Measurements from ENCODE around the gene AIG1. TPM values are rescaled to one million over a fixed set of nuclear protein-coding genes. Genes with fewer than 3 reads are reported as not detected.

The AIG1 gene
- 25.2 and 37.1 TPM in 2 replicates for total RNA-seq (ENCODE audit: low replicate concordance)

GRCh38 chr6:143060806-143061596 lies at the start of gene AIG1:
TSS of gene AIG1 (plus strand) at chr6:143060889. CDS start at chr6:143060926, 37 bp downstream.
- no peaks in the 10 kb centered on the region for H3K9me3 ChIP-seq (ENCODE audit: low read depth)
- Mint-ChIP-seq H3K27me3 (ENCODE audit: insufficient read depth, low read depth) (peaks cover 4% of the 10 kb centered on the region), H3K27ac (peak within 1 kb of the TSS; percentile 88), H3K9me3 (no peaks in the 10 kb centered on the region), H3K36me3 (no peaks in the 10 kb centered on the region), H3K4me3 (peak within 1 kb of the TSS; percentile 96), H3K4me1 (peaks cover 25% of the 10 kb centered on the region)
- no peaks in the 10 kb centered on the region for H3K79me2 ChIP-seq (ENCODE audit: low read depth)
- no peaks in the 10 kb centered on the region for H3K36me3 ChIP-seq
- H3K4me1 ChIP-seq: peaks cover 4% of the 10 kb centered on the region
- H4K20me1 ChIP-seq (ENCODE audit: low read depth): no peaks in the 10 kb centered on the region
- peaks cover 6% of the 10 kb centered on the region for H3F3A ChIP-seq (ENCODE audit: low read depth)
- peak within 1 kb of the TSS; percentile 90 for H3K4me2 ChIP-seq
- no peaks in the 10 kb centered on the region for H3K27me3 ChIP-seq
- H3K4me3 ChIP-seq: peak within 1 kb of the TSS; percentile 71
- no peak for TF ChIP-seq CTCF (IDR thresholded peaks at IDR 0.05)
- H3K9ac ChIP-seq: peak within 1 kb of the TSS; percentile 58
- DNase-seq (ENCODE audit: low spot score): peak; percentile 85
- peak within 1 kb of the TSS; percentile 94 for H2AFZ ChIP-seq (replicated peaks)
- H3K27ac ChIP-seq: no peak within 1 kb of the TSS

GRCh38 chr6:143014764-143015163 lies 45.9 kb upstream of the AIG1 start:
- H3F3A ChIP-seq (ENCODE audit: low read depth): no peaks in the 10 kb centered on the region

DNA sequence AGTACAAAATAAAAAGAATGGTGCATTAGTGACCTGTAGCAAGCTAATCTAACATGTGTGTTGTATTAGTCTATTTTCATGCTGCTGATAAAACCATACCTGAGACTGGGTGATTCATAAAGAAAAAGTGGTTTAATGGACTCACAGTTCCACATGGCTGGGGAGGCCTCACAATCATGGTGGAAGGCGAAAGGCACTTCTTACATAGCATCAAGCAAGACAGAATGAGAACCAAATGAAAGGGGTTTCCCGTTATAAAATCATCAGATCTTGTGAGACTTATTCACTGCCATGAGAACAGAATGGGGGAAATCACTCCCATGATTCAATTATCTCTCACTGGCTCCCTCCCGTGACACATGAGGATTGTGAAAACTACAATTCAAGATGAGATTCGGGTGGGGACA lies 45.4 kb upstream of the AIG1 start:
- no peak overlapping the region for H3K4me3 Mint-ChIP-seq
- H2AFZ ChIP-seq (replicated peaks): no peak overlapping the region
- H3K27me3 ChIP-seq: no peaks in the 10 kb centered on the region
- H4K20me1 ChIP-seq (ENCODE audit: low read depth): no peaks in the 10 kb centered on the region
- H3K4me1 ChIP-seq: no peaks in the 10 kb centered on the region
- no peaks in the 10 kb centered on the region for H3K36me3 ChIP-seq
- H3K9me3 ChIP-seq (ENCODE audit: low read depth): no peaks in the 10 kb centered on the region
- H3K9ac ChIP-seq: no peak overlapping the region
- H3K4me2 ChIP-seq: no peak overlapping the region
- no peak for TF ChIP-seq EZH2 (IDR thresholded peaks at IDR 0.05)
- TF ChIP-seq EZH2phosphoT487 (IDR thresholded peaks at IDR 0.05): no peak
- no peak for TF ChIP-seq CTCF (IDR thresholded peaks at IDR 0.05)
- H3K9me3 Mint-ChIP-seq: no peaks in the 10 kb centered on the region
- H3K27me3 Mint-ChIP-seq (ENCODE audit: insufficient read depth, low read depth): no peaks in the 10 kb centered on the region
- no peaks in the 10 kb centered on the region for H3K79me2 ChIP-seq (ENCODE audit: low read depth)
- no peak overlapping the region for H3K27ac ChIP-seq
- no peak overlapping the region for H3K27ac Mint-ChIP-seq
- no peak overlapping the region for H3K4me3 ChIP-seq
- no peaks in the 10 kb centered on the region for H3F3A ChIP-seq (ENCODE audit: low read depth)
- no peak for DNase-seq (ENCODE audit: low spot score)
- no peaks in the 10 kb centered on the region for H3K36me3 Mint-ChIP-seq
- no peaks in the 10 kb centered on the region for H3K4me1 Mint-ChIP-seq

More at GRCh38 chr6:143014764-143015163, 45.9 kb upstream of the AIG1 start:
- H3K4me3 ChIP-seq: no peak overlapping the region
- H3K9ac ChIP-seq: no peak overlapping the region
- H2AFZ ChIP-seq (replicated peaks): no peak overlapping the region
- no peak overlapping the region for H3K4me2 ChIP-seq
- no peaks in the 10 kb centered on the region for H4K20me1 ChIP-seq (ENCODE audit: low read depth)
- no peak overlapping the region for H3K27ac Mint-ChIP-seq
- H3K36me3 Mint-ChIP-seq: no peaks in the 10 kb centered on the region
- H3K9me3 ChIP-seq (ENCODE audit: low read depth): no peaks in the 10 kb centered on the region
- no peaks in the 10 kb centered on the region for H3K27me3 Mint-ChIP-seq (ENCODE audit: insufficient read depth, low read depth)
- H3K27ac ChIP-seq: no peak overlapping the region
- no peaks in the 10 kb centered on the region for H3K4me1 Mint-ChIP-seq
- no peaks in the 10 kb centered on the region for H3K9me3 Mint-ChIP-seq
- no peaks in the 10 kb centered on the region for H3K27me3 ChIP-seq
- DNase-seq (ENCODE audit: low spot score): no peak
- H3K4me3 Mint-ChIP-seq: no peak overlapping the region
- TF ChIP-seq EZH2phosphoT487 (IDR thresholded peaks at IDR 0.05) (no peak), EZH2 (IDR thresholded peaks at IDR 0.05) (no peak), CTCF (IDR thresholded peaks at IDR 0.05) (no peak)
- no peaks in the 10 kb centered on the region for H3K4me1 ChIP-seq
- no peaks in the 10 kb centered on the region for H3K79me2 ChIP-seq (ENCODE audit: low read depth)
- no peaks in the 10 kb centered on the region for H3K36me3 ChIP-seq
